Activated naive CD4-positive, alpha-beta T cell treated with anti-CD3 and anti-CD28 coated beads for 36 hours (primary cell): ENCODE measurements around the gene MYT1. TPM values are rescaled to one million over a fixed set of nuclear protein-coding genes. Genes with fewer than 3 reads are reported as not detected.
"Not testable (repeated sequence)": the region's sequence is repeated elsewhere in the genome, so short reads cannot be mapped to it uniquely, and the experiment has no call there.

Experiments used
- CTCF ChIA-PET: fragments of 350-600 bp; sonication (Branson Sonifier 250); formaldehyde crosslinking; loops from one replicate; lab custom pipeline; 2021; ENCODE audit warnings: antibody characterized with exemption; lab: Charles Lee
- DNase-seq: peaks from one replicate; pipeline ENCODE4 v3.0.0-alpha.2; 2020
- H3K27ac Mint-ChIP-seq: one replicate; pipeline ENCODE4 v1.8.0; 2021; ENCODE audit warnings: mild to moderate bottlenecking, mixed read lengths
- H3K27me3 Mint-ChIP-seq: one replicate; pipeline ENCODE4 v1.8.0; 2021; ENCODE audit warnings: low read depth, mixed read lengths
- H3K36me3 Mint-ChIP-seq: one replicate; pipeline ENCODE4 v1.8.0; 2021; ENCODE audit warnings: low read depth, mixed read lengths
- H3K4me1 Mint-ChIP-seq: one replicate; pipeline ENCODE4 v1.8.0; 2021; ENCODE audit warnings: low read depth, mixed read lengths
- H3K4me3 Mint-ChIP-seq: one replicate; pipeline ENCODE4 v1.8.0; 2021; ENCODE audit warnings: mild to moderate bottlenecking, moderate library complexity, mixed read lengths
- H3K9me3 Mint-ChIP-seq: one replicate; pipeline ENCODE4 v1.8.0; 2021; ENCODE audit warnings: mixed read lengths
- intact Hi-C: fragments of 100-400 bp; cut with micrococcal nuclease; formaldehyde crosslinking; loops from one replicate; pipeline ENCODE4 v1.15.1; 2023
- total RNA-seq, 2 experiments: library from RNA; stranded (reverse); gene quantifications; one replicate each; pipeline ENCODE4 v1.2.3, GENCODE V29; 2021

The MYT1 gene
- total RNA-seq, 2 experiments from 2014 or later = 0.05 TPM

- Mint-ChIP-seq H3K27ac (no peak overlapping the region), H3K4me1 (no peaks in the 10 kb centered on the region), H3K4me3 (no peak overlapping the region), H3K27me3 (peaks cover 5% of the 10 kb centered on the region), H3K36me3 (no peaks in the 10 kb centered on the region), H3K9me3 (peaks cover 3% of the 10 kb centered on the region)
- CTCF ChIA-PET = no interaction called here
- no peak for DNase-seq
- intact Hi-C loops = no loop called here
Observed at GRCh38 chr20:64185276-64185900, 21.1 kb downstream of the MYT1 start.

- no peaks in the 10 kb centered on the region for H3K36me3 Mint-ChIP-seq
- CTCF ChIA-PET = no interaction called here
- no peak overlapping the region for H3K4me3 Mint-ChIP-seq
- H3K4me1 Mint-ChIP-seq = no peaks in the 10 kb centered on the region
- H3K27me3 Mint-ChIP-seq = peaks cover 5% of the 10 kb centered on the region
- H3K9me3 Mint-ChIP-seq = peaks cover 3% of the 10 kb centered on the region
- intact Hi-C loops = no loop called here
- H3K27ac Mint-ChIP-seq = no peak overlapping the region
- DNase-seq = no peak
Observed at GRCh38 chr20:64186071-64186598, 21.9 kb downstream of the MYT1 start.

- intact Hi-C loops, H3K4me3 Mint-ChIP-seq, DNase-seq, CTCF ChIA-PET, H3K9me3 Mint-ChIP-seq, H3K36me3 Mint-ChIP-seq, H3K27ac Mint-ChIP-seq, H3K27me3 Mint-ChIP-seq, H3K4me1 Mint-ChIP-seq: not testable (repeated sequence)
Observed at GRCh38 chr20:64187213-64187612, 23.0 kb downstream of the MYT1 start.

GRCh38 chr20:64188091-64188490 is 23.8 kb downstream of the MYT1 start:
- no peak overlapping the region for H3K4me3 Mint-ChIP-seq
- CTCF ChIA-PET = no interaction called here
- peaks cover 3% of the 10 kb centered on the region for H3K9me3 Mint-ChIP-seq
- intact Hi-C loops = no loop called here
- H3K27ac Mint-ChIP-seq = no peak overlapping the region
- H3K4me1 Mint-ChIP-seq = no peaks in the 10 kb centered on the region
- H3K27me3 Mint-ChIP-seq = peaks cover 15% of the 10 kb centered on the region
- no peaks in the 10 kb centered on the region for H3K36me3 Mint-ChIP-seq
- DNase-seq = no peak

- intact Hi-C loops = no loop called here
- H3K9me3 Mint-ChIP-seq = peaks cover 3% of the 10 kb centered on the region
- no peaks in the 10 kb centered on the region for H3K4me1 Mint-ChIP-seq
- H3K27ac Mint-ChIP-seq = no peak overlapping the region
- no peak for DNase-seq
- peaks cover 16% of the 10 kb centered on the region for H3K27me3 Mint-ChIP-seq
- no peak overlapping the region for H3K4me3 Mint-ChIP-seq
- no peaks in the 10 kb centered on the region for H3K36me3 Mint-ChIP-seq
- CTCF ChIA-PET = no interaction called here
Observed at GRCh38 chr20:64188682-64189529, 24.7 kb downstream of the MYT1 start.

GRCh38 chr20:64189530-64189966 is 25.3 kb downstream of the MYT1 start:
- Mint-ChIP-seq H3K27ac (no peak overlapping the region), H3K27me3 (peaks cover 16% of the 10 kb centered on the region), H3K9me3 (peaks cover 3% of the 10 kb centered on the region), H3K4me3 (no peak overlapping the region), H3K36me3 (no peaks in the 10 kb centered on the region), H3K4me1 (no peaks in the 10 kb centered on the region)
- CTCF ChIA-PET = interaction anchor here (1.0 kb wide), 1 partner anchor 96 kb away, joined by 3 read pairs; no protein-coding TSS in a partner anchor
- no peak for DNase-seq
- intact Hi-C loops = no loop called here

GRCh38 chr20:64189986-64190385 is 25.7 kb downstream of the MYT1 start:
- peaks cover 3% of the 10 kb centered on the region for H3K9me3 Mint-ChIP-seq
- peaks cover 16% of the 10 kb centered on the region for H3K27me3 Mint-ChIP-seq
- CTCF ChIA-PET = interaction anchor here (1.0 kb wide), 1 partner anchor 96 kb away, joined by 3 read pairs; no protein-coding TSS in a partner anchor
- no peaks in the 10 kb centered on the region for H3K36me3 Mint-ChIP-seq
- no peak for DNase-seq
- no peak overlapping the region for H3K4me3 Mint-ChIP-seq
- no peaks in the 10 kb centered on the region for H3K4me1 Mint-ChIP-seq
- H3K27ac Mint-ChIP-seq = no peak overlapping the region
- intact Hi-C loops = no loop called here

GRCh38 chr20:64191002-64191401 is 26.8 kb downstream of the MYT1 start:
- H3K4me3 Mint-ChIP-seq = no peak overlapping the region
- intact Hi-C loops = no loop called here
- H3K27ac Mint-ChIP-seq = no peak overlapping the region
- H3K36me3 Mint-ChIP-seq = no peaks in the 10 kb centered on the region
- peaks cover 3% of the 10 kb centered on the region for H3K9me3 Mint-ChIP-seq
- CTCF ChIA-PET = no interaction called here
- H3K4me1 Mint-ChIP-seq = no peaks in the 10 kb centered on the region
- H3K27me3 Mint-ChIP-seq = peaks cover 16% of the 10 kb centered on the region
- DNase-seq = no peak

- Mint-ChIP-seq H3K27ac (no peak overlapping the region), H3K36me3 (no peaks in the 10 kb centered on the region), H3K4me3 (no peak overlapping the region), H3K27me3 (peaks cover 16% of the 10 kb centered on the region), H3K9me3 (no peaks in the 10 kb centered on the region), H3K4me1 (no peaks in the 10 kb centered on the region)
- no peak for DNase-seq
- intact Hi-C loops = no loop called here
- CTCF ChIA-PET = no interaction called here
Observed at GRCh38 chr20:64192406-64192805, 28.2 kb downstream of the MYT1 start.

GRCh38 chr20:64193058-64193457 is 28.8 kb downstream of the MYT1 start:
- Mint-ChIP-seq H3K27ac (no peak overlapping the region), H3K36me3 (no peaks in the 10 kb centered on the region), H3K4me3 (no peak overlapping the region), H3K4me1 (no peaks in the 10 kb centered on the region), H3K9me3 (no peaks in the 10 kb centered on the region), H3K27me3 (peaks cover 16% of the 10 kb centered on the region)
- CTCF ChIA-PET = no interaction called here
- intact Hi-C loops = no loop called here
- no peak for DNase-seq

GRCh38 chr20:64194269-64194668 is 30.0 kb downstream of the MYT1 start:
- H3K27ac Mint-ChIP-seq = no peak overlapping the region

GRCh38 chr20:64196309-64196708 is 32.1 kb downstream of the MYT1 start:
- H3K9me3 Mint-ChIP-seq = no peaks in the 10 kb centered on the region
- CTCF ChIA-PET = interaction anchor here (0.7 kb wide), 1 partner anchor 60 kb away, joined by 3 read pairs; no protein-coding TSS in a partner anchor
- no peaks in the 10 kb centered on the region for H3K4me1 Mint-ChIP-seq
- no peak overlapping the region for H3K4me3 Mint-ChIP-seq
- no peaks in the 10 kb centered on the region for H3K36me3 Mint-ChIP-seq
- H3K27ac Mint-ChIP-seq = no peak overlapping the region
- peaks cover 11% of the 10 kb centered on the region for H3K27me3 Mint-ChIP-seq
- DNase-seq = no peak
- intact Hi-C loops = no loop called here

More at GRCh38 chr20:64194269-64194668, 30.0 kb downstream of the MYT1 start:
- Mint-ChIP-seq H3K36me3 (no peaks in the 10 kb centered on the region), H3K9me3 (no peaks in the 10 kb centered on the region), H3K4me1 (no peaks in the 10 kb centered on the region), H3K4me3 (no peak overlapping the region), H3K27me3 (peaks cover 14% of the 10 kb centered on the region)
- no peak for DNase-seq
- intact Hi-C loops = no loop called here
- CTCF ChIA-PET = interaction anchor here (0.6 kb wide), 1 partner anchor 701 kb away, joined by 3 read pairs; no protein-coding TSS in a partner anchor
